Lower leg skin (tissue), 4 donors: ENCODE results near the gene PRDX5. TPM values are rescaled to one million over a fixed set of nuclear protein-coding genes. Genes with fewer than 3 reads are reported as not detected.

Experiments used
- DNase-seq, 2 donors: peaks; one replicate each; pipeline ENCODE4 v3.0.0-alpha.2; 2019; ENCODE audit warnings: low spot score in 2 of 2
- H3K4me3 ChIP-seq: fragments of 200-600 bp; sonication (generic); 2 replicates; pipeline ENCODE4 v1.5.1; 2017; ENCODE audit warnings: mild to moderate bottlenecking, low read depth; ENCODE audit not compliant: poor library complexity, severe bottlenecking
- POLR2A ChIP-seq, 2 donors: fragments of 450-650 bp; IDR thresholded peaks; one replicate each; pipeline ENCODE4 v1.6.1; 2016 to 2017; ENCODE audit warnings: antibody characterized with exemption in 2 of 2, mild to moderate bottlenecking in 1 of 2, moderate library complexity in 1 of 2
- WGBS, 2 donors: methylation state at CpG; one replicate each; pipeline ENCODE4 v1.1.5; 2018; 5-methylcytosine and 5-hydroxymethylcytosine counted together
- intact Hi-C: fragments of 100-400 bp; cut with DNase I; formaldehyde crosslinking; loops from one replicate; pipeline ENCODE4 v1.15.0; 2023; ENCODE audit warnings: low total_unique reads
- total RNA-seq, 4 donors: library from RNA; depleted of rRNA; stranded (reverse); fragments of >200 nt; gene quantifications; one replicate each; pipeline ENCODE4 v1.1.0, GENCODE V29; 2016
- TF ChIP-seq, protein P1 (sequence below), 3 donors: fragments of 450-650 bp; IDR thresholded peaks; one replicate each; pipeline ENCODE4 v1.5.1; 2016; ENCODE audit warnings: antibody characterized with exemption in 3 of 3, mild to moderate bottlenecking in 3 of 3, moderate library complexity in 2 of 3

PRDX5 gene
- total RNA-seq, 4 donors from 2014 or later: 170 to 284 (median 215) TPM

- no peak overlapping the region for H3K4me3 ChIP-seq
- no peak for DNase-seq
- no peak for TF ChIP-seq POLR2A (IDR thresholded peaks at IDR 0.05)
- TF ChIP-seq, protein P1, sequence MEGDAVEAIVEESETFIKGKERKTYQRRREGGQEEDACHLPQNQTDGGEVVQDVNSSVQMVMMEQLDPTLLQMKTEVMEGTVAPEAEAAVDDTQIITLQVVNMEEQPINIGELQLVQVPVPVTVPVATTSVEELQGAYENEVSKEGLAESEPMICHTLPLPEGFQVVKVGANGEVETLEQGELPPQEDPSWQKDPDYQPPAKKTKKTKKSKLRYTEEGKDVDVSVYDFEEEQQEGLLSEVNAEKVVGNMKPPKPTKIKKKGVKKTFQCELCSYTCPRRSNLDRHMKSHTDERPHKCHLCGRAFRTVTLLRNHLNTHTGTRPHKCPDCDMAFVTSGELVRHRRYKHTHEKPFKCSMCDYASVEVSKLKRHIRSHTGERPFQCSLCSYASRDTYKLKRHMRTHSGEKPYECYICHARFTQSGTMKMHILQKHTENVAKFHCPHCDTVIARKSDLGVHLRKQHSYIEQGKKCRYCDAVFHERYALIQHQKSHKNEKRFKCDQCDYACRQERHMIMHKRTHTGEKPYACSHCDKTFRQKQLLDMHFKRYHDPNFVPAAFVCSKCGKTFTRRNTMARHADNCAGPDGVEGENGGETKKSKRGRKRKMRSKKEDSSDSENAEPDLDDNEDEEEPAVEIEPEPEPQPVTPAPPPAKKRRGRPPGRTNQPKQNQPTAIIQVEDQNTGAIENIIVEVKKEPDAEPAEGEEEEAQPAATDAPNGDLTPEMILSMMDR (IDR thresholded peaks at IDR 0.05): no peak
- intact Hi-C loops: no loop called here
- WGBS, 2 donors: 45 to 46% methylated on average over 31 to 33 of the region's 33 CpGs
Observed at GRCh38 chr11:64340671-64341335, 22.9 kb downstream of the PRDX5 start.

GRCh38 chr11:64341429-64341828 lies 23.5 kb downstream of the PRDX5 start:
- no peak for DNase-seq
- intact Hi-C loops: no loop called here
- no peak overlapping the region for H3K4me3 ChIP-seq
- WGBS, 2 donors: 86 to 89% methylated on average over 15 to 17 of the region's 21 CpGs
- TF ChIP-seq, protein P1 (IDR thresholded peaks at IDR 0.05): no peak
- no peak for TF ChIP-seq POLR2A (IDR thresholded peaks at IDR 0.05)

GRCh38 chr11:64341851-64342791 lies 24.2 kb downstream of the PRDX5 start:
- TF ChIP-seq POLR2A (IDR thresholded peaks at IDR 0.05): no peak
- WGBS, 2 donors: 20 to 25% methylated on average over 46 to 48 of the region's 55 CpGs

GRCh38 chr11:64342869-64343745 lies 25.2 kb downstream of the PRDX5 start:
- no peak for DNase-seq
- TF ChIP-seq POLR2A (IDR thresholded peaks at IDR 0.05): no peak
- TF ChIP-seq, protein P1 (IDR thresholded peaks at IDR 0.05): no peak
- 53 to 61% methylated on average over 28 to 29 of the region's 29 CpGs for WGBS, 2 donors
- no peak overlapping the region for H3K4me3 ChIP-seq
- intact Hi-C loops: no loop called here

More at GRCh38 chr11:64341851-64342791, 24.2 kb downstream of the PRDX5 start:
- peak; percentile 84 to 97 for DNase-seq
- intact Hi-C loops: no loop called here
- no peak overlapping the region for H3K4me3 ChIP-seq

- WGBS, 2 donors: 90% methylated on average over 18 of the region's 18 CpGs
- TF ChIP-seq POLR2A (IDR thresholded peaks at IDR 0.05): no peak
- intact Hi-C loops: no loop called here
- H3K4me3 ChIP-seq: no peak overlapping the region
- no peak for DNase-seq
Observed at GRCh38 chr11:64343767-64344559, 26.0 kb downstream of the PRDX5 start.

- no peak for DNase-seq
- intact Hi-C loops: no loop called here
- no peak overlapping the region for H3K4me3 ChIP-seq
- TF ChIP-seq, protein P1 (IDR thresholded peaks at IDR 0.05): no peak
- no peak for TF ChIP-seq POLR2A (IDR thresholded peaks at IDR 0.05)
- 93 to 98% methylated on average over 20 to 28 of the region's 28 CpGs for WGBS, 2 donors
Observed at GRCh38 chr11:64344787-64345186, 26.9 kb downstream of the PRDX5 start.
